HG02678 (cell line): ENCODE data around the gene SCN1B.
A peak's percentile ranks its signal among the peaks of the same experiment; 100 is the strongest.
"Not testable (repeated sequence)": the region's sequence is repeated elsewhere in the genome, so short reads cannot be mapped to it uniquely, and the experiment has no call there.

Source experiments
- ATAC-seq: cut with Tn5 transposase; IDR thresholded peaks from one replicate; pipeline ENCODE4 v1.9.1; 2021; ENCODE audit warnings: mild to moderate bottlenecking, moderate library complexity; ENCODE audit not compliant: unreplicated experiment

The SCN1B gene

GRCh38 chr19:35034588-35035382 lies 4.5 kb downstream of the SCN1B start:
- ATAC-seq = no peak

- no peak for ATAC-seq
These were observed 7.7 kb downstream of the SCN1B start for GRCh38 chr19:35037716-35038622.

DNA sequence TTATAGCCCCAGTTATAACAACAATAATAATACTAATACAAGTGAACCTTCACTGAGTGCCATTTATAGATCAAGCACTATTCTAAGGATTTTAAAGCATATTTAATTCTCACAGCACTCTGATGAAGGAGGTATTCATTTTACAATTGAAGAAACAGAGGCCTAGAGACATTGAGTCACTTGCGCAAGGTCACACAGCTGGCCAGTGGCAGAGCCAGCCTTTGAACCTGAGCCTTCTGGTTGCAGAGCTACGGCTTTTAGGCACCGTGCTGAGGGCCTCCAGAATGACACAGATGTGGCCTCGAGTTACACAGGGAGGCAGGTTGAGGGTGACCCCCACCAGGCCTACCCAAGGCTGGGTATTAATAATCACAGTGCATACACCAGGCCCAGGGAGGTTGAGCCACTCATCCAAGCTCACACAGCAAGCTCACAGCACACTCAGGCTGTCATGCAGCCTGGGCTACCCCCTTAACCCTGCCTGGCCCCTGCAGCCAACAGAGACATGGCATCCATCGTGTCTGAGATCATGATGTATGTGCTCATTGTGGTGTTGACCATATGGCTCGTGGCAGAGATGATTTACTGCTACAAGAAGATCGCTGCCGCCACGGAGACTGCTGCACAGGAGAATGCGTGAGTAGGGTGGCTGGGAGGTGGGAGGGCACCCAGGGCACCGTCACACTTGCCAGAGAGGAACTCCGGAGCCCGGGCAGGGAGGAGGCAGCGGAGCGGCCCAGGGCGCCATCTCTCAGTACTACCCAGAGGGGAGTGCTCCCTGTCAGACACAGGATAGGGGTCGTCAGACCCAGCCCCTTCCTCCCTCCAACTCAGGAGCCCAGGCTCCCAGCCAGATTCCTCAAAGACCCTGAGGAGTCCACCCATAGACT lies 8.6 kb downstream of the SCN1B start:
- ATAC-seq = no peak

DNA sequence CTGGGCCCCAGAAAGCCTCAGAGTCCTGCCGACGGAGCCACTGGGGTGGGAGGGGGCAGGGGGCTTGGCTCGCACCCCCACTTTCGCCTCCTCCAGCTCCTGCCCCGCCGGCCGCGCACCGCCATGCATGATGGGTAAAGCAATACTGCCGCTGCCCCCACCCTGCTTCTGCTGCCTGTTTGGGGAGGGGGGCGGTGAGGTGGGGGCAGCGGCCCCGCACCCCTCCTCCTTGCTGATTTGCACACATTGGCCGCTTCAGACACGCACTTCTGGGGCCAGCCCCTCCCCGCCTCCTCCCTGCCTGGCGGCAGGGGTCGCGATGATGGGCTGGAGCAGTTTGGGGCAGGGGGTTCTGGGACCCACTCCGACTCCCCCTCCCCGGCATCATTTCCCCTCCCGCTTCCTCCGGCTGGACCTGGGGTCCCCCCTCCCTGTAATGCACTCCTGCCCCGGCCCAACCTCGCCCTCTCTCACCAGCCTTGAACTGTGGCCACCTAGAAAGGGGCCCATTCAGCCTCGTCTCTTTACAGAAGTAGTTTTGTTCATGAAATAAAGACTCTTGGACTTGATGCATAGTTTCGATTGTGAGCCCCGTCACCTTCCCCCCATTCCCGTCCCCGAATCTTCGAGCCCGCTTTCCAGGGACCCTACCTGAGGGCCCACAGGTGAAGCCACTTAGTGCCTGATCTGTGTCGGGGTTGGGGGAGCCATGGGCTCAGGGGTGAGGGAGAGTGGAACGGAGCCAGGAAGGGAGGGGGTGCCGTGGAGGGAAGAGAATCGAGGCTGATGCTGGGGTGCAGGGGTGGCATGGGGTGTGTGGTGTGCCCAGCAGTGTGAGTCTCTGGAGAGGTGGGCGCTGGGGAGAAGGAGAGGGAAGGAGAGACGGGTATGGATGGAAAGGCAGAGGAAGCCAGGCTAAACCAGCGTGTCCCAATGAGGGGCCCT lies 9.9 kb downstream of the SCN1B start:
- no peak for ATAC-seq

DNA sequence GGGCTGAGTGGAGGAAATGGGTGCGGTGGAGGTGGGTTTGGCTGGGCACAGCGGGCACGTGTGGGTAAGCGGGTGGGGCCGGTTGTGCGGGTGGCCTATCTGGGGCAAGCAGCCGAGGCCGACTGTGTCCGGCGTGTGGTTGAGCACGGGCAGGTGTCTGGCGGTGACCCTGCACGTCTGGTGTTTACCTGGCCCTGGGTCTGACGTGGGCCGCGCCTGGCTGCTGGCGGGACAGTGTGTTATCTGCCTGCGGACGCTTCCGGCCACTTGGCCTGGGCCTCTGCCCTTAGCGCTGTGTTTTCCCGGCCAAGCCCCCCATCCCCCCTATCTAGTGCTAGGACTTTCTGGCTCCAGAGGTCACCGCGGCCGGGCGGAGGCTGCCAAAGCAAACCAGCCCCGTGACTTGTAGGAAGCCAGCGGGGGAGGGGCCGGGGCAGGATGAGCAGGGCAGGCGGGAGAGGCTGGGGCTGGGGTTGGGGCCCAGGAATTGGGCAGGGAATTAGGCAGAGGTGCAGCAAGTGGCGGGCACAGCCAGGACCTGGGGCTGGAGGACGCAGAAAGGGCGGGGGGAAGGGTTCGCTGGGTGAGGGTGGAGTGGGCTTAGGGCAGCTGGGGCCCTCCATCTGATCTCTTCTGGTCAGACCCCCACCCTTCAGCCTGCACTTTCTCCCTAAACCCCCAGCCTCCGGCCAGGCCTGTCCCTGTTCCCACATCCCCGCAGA lies 10.7 kb downstream of the SCN1B start:
- ATAC-seq = no peak

DNA sequence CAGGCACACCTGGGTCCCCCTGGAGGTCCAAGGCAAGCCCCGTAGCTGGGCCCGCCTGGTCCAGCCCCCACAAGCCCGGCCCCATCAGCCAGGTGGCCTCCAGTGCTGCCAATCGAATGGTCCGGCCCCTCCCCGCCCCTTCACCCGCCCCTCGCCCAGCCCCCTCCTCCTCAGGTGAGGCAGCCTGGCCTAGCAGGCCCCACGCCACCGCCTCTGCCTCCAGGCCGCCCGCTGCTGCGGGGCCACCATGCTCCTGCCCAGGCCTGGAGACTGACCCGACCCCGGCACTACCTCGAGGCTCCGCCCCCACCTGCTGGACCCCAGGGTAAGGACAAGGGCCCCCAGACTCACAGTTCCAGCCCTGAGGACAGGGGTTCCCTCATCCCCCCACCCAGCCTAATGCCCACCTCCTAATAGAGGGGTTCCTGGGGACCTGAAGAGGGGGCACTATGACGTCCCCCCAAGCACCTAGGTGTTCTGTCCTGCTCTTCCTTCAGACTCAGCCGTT lies 11.3 kb downstream of the SCN1B start, which contains the start of gene HPN:
HPN (plus strand) TSS at position 174 of the 508 bp plus-strand sequence. CDS start 786 bp downstream, outside the sequence.
- no peak for ATAC-seq

GRCh38 chr19:35042056-35042730 lies 11.9 kb downstream of the SCN1B start:
- no peak for ATAC-seq

- ATAC-seq = no peak
These were observed 12.8 kb downstream of the SCN1B start for GRCh38 chr19:35042954-35043604.

- no peak for ATAC-seq
These were observed 13.6 kb downstream of the SCN1B start for GRCh38 chr19:35043906-35044305.

- ATAC-seq = no peak
These were observed 14.2 kb downstream of the SCN1B start for GRCh38 chr19:35044317-35045117.

DNA sequence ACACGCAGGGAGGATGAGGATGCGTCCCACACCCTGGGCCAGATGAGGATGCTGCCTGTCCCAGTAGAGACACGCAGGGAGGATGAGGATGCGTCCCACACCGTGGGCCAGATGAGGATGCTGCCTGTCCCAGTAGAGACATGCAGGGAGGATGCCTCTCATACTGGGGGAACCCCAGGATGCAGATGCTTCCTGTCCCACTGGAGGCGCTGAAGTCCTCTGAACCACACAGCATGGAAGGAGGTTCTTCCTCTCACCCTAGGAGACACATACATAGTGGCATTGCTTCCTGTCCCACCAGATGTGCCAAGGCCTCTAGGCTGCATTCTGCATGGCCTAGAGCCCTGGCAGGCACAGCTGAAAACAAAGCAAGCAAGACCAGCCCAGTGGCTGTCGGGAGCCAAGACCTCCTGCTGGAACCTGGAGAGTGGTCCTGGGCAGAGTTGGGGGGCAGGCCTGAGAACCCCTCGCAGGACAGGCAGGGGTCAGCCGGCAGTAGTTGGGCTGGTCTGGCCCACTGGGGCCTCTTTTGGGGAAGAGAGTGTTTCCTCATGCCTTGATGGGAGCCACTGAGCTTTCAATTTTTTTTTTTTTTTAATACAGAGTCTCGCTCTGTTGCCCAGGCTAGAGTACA lies 15.5 kb downstream of the SCN1B start:
- ATAC-seq = peak; percentile 66

DNA sequence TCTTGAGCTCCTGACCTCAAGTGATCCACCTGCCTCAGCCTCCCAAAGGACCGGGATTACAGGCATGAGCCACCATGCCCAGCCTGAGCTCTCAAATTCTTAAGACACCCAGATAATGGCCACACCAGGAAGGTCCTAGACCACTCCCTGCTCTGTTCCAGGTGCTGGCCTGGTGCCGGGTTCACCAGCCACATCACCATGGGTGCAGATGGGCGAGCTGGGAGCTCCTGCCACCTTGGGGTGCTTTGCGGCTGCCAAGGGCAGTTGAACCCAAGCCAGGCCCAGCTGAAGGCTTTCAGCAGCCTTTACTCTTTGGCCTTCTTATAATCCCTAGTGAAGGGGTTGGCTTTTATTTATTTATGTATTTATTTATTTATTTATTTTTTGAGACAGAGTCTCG lies 16.2 kb downstream of the SCN1B start:
- ATAC-seq = no peak

DNA sequence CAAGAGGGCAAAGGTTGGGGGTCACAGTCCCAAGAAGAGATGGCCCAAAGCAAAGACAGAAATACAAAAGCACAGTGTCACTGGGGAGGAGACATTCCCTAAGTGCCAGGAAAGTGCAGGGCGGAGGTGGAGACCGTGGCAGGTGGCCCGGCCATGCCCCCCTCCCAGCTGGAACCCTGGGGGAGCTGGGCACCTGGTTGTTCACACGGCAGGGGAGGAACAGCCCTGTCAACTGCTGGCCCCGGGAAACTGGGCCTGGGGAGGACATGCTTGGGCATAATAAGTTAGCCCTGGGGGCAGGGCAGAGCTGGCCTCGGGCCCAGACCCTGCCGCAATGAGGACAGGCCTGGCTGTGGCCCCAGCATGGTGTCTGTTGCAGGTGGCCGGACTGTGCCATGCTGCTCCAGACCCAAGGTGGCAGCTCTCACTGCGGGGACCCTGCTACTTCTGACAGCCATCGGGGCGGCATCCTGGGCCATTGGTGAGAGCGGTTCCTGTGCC lies 18.7 kb downstream of the SCN1B start:
- ATAC-seq = no peak

DNA sequence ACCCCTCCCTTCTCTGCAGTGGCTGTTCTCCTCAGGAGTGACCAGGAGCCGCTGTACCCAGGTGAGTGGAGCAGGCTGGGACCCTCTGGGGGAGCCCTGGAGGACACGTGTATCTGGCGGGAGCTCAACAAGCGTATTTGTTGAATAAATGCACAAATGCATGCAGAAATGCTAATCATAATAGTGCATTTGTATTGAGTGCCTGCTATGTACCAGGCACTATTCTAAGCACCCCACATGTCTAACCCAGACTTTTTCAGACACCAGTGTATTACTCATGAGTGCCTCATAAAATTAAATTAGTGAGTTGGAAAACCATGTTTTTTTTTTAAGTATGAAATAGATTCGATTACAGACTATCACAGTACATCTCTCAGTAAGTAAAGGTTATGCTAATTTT lies 19.2 kb downstream of the SCN1B start:
- ATAC-seq = no peak

GRCh38 chr19:35050662-35051061 lies 20.4 kb downstream of the SCN1B start:
- not testable (repeated sequence) for ATAC-seq

DNA sequence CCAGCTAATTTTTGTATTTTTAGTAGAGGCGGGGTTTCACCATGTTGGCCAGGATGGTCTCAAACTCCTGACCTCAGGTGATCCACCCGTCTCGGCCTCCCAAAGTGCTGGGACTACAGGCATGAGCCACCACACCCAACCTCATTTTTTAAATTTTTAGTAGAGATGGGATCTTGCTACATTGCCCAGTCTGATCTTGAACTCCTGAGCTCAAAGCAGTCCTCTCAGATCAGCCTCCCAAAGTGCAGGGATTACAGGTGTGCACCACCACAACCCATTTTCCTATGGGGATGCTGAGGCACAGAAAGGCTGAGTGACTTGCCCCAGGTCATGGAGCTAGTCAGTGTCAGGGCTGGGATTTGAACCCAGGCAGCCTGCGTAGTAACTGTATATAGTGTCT lies 21.0 kb downstream of the SCN1B start:
- ATAC-seq = not testable (repeated sequence)
